ENCODE measurements around the gene OR1D2. TPM values are rescaled to one million over a fixed set of nuclear protein-coding genes. Genes with fewer than 3 reads are reported as not detected.

The OR1D2 gene
- total RNA-seq, 1 donor, result not detected

GRCh38 chr17:3048727-3049471, 55.3 kb downstream of the OR1D2 start:
- peak; percentile 57 for TF ChIP-seq CTCF (IDR thresholded peaks at IDR 0.05; ENCODE audit: insufficient read depth, low read length)
- DNase-seq (ENCODE audit: low read depth), result peak; percentile 97
- peak overlapping the region; percentile 91 for H3K4me3 ChIP-seq (ENCODE audit: low read depth, low read length)

GRCh38 chr17:3046753-3047152, 57.5 kb downstream of the OR1D2 start:
- no peak overlapping the region for H3K4me3 ChIP-seq (ENCODE audit: low read depth, low read length)
- no peak for DNase-seq (ENCODE audit: low read depth)
- TF ChIP-seq CTCF (IDR thresholded peaks at IDR 0.05; ENCODE audit: insufficient read depth, low read length), result no peak

- peak; percentile 19 for TF ChIP-seq CTCF (IDR thresholded peaks at IDR 0.05; ENCODE audit: insufficient read depth, low read length)
- H3K4me3 ChIP-seq (ENCODE audit: low read depth, low read length), result no peak overlapping the region
These were observed 60.4 kb downstream of the OR1D2 start for GRCh38 chr17:3043737-3044365.

GRCh38 chr17:3040882-3041281, 63.3 kb downstream of the OR1D2 start:
- no peak overlapping the region for H3K4me3 ChIP-seq (ENCODE audit: low read depth, low read length)
- no peak for DNase-seq (ENCODE audit: low read depth)
- TF ChIP-seq CTCF (IDR thresholded peaks at IDR 0.05; ENCODE audit: insufficient read depth, low read length), result no peak

More at GRCh38 chr17:3043737-3044365, 60.4 kb downstream of the OR1D2 start:
- DNase-seq (ENCODE audit: low read depth), result no peak

GRCh38 chr17:3039736-3040135, 64.5 kb downstream of the OR1D2 start:
- DNase-seq (ENCODE audit: low read depth), result no peak
- TF ChIP-seq CTCF (IDR thresholded peaks at IDR 0.05; ENCODE audit: insufficient read depth, low read length), result no peak
- no peak overlapping the region for H3K4me3 ChIP-seq (ENCODE audit: low read depth, low read length)

- TF ChIP-seq CTCF (IDR thresholded peaks at IDR 0.05; ENCODE audit: insufficient read depth, low read length), result no peak
- no peak for DNase-seq (ENCODE audit: low read depth)
- H3K4me3 ChIP-seq (ENCODE audit: low read depth, low read length), result no peak overlapping the region
These were observed 65.3 kb downstream of the OR1D2 start for GRCh38 chr17:3038941-3039340.

Other genes starting within 250 kb of the OR1D2 start
- gene OR1D5, start 40.8 kb downstream of the OR1D2 start, total RNA-seq (ENCODE audit: low replicate concordance), result not detected in 2 replicates
- not detected in 2 replicates for gene OR1G1, start 23.1 kb upstream of the OR1D2 start, total RNA-seq (ENCODE audit: low replicate concordance)
- gene OR1A2, start 93.1 kb upstream of the OR1D2 start, total RNA-seq (ENCODE audit: low replicate concordance), result not detected in 2 replicates
- not detected in 2 replicates for gene OR1A1, start 103.2 kb upstream of the OR1D2 start, total RNA-seq (ENCODE audit: low replicate concordance)
- gene OR3A1, start 193.9 kb upstream of the OR1D2 start, total RNA-seq (ENCODE audit: low replicate concordance), result not detected in 2 replicates

Data from fibroblast of the aortic adventitia (primary cell).